Adipocyte (in vitro differentiated cells): Measurements from ENCODE around the gene ADAMTS9.

ENCODE experiments used
- DNase-seq: peaks from one replicate; pipeline ENCODE4 v3.0.0-alpha.2; 2015; ENCODE audit warnings: low read depth
- H3K27me3 ChIP-seq: replicated peaks from 2 replicates; pipeline ENCODE4 v1.7.0; 2013; ENCODE audit warnings: mild to moderate bottlenecking, low read length, moderate library complexity; ENCODE audit not compliant: control insufficient read depth, insufficient read depth
- H3K36me3 ChIP-seq: 2 replicates; pipeline ENCODE4 v1.7.0; 2013; ENCODE audit warnings: low read length, mild to moderate bottlenecking, moderate library complexity; ENCODE audit not compliant: control insufficient read depth, insufficient read depth, severe bottlenecking
- H3K4me1 ChIP-seq: 2 replicates; pipeline ENCODE4 v1.7.0; 2013; ENCODE audit warnings: mild to moderate bottlenecking, low read length, moderate library complexity; ENCODE audit not compliant: control insufficient read depth, insufficient read depth
- H3K4me3 ChIP-seq: 2 replicates; pipeline ENCODE4 v1.7.0; 2013; ENCODE audit warnings: mild to moderate bottlenecking, low read length, moderate library complexity
- H3K9ac ChIP-seq: 2 replicates; pipeline ENCODE4 v1.7.0; 2013; ENCODE audit warnings: mild to moderate bottlenecking, low read length, moderate library complexity
- H3K9me3 ChIP-seq: 2 replicates; pipeline ENCODE4 v1.7.0; 2013; ENCODE audit warnings: mild to moderate bottlenecking, low read length, moderate library complexity; ENCODE audit not compliant: control insufficient read depth

ADAMTS9 gene

GRCh38 chr3:64668582-64669510 is 19.0 kb downstream of the ADAMTS9 start:
- no peak for DNase-seq
- Histone ChIP-seq H3K4me1 (no peaks in the 10 kb centered on the region), H3K4me3 (no peak overlapping the region), H3K36me3 (peaks cover 5% of the 10 kb centered on the region), H3K27me3 (no peaks in the 10 kb centered on the region), H3K9me3 (no peaks in the 10 kb centered on the region), H3K9ac (no peak overlapping the region)

GRCh38 chr3:64667887-64668581 is 19.8 kb downstream of the ADAMTS9 start:
- no peak for DNase-seq
- Histone ChIP-seq H3K4me3 (no peak overlapping the region), H3K36me3 (peaks cover 4% of the 10 kb centered on the region), H3K9ac (no peak overlapping the region), H3K27me3 (no peaks in the 10 kb centered on the region), H3K9me3 (no peaks in the 10 kb centered on the region), H3K4me1 (no peaks in the 10 kb centered on the region)

- no peak overlapping the region for H3K4me3 ChIP-seq
- DNase-seq = peak; percentile 24
- H3K9me3 ChIP-seq = peaks cover 4% of the 10 kb centered on the region
- no peaks in the 10 kb centered on the region for H3K4me1 ChIP-seq
- no peak overlapping the region for H3K9ac ChIP-seq
- no peaks in the 10 kb centered on the region for H3K27me3 ChIP-seq
- no peaks in the 10 kb centered on the region for H3K36me3 ChIP-seq
These were observed 20.7 kb downstream of the ADAMTS9 start for GRCh38 chr3:64667138-64667537.

- DNase-seq = peak; percentile 53
- Histone ChIP-seq H3K4me3 (no peak overlapping the region), H3K27me3 (no peaks in the 10 kb centered on the region), H3K36me3 (no peaks in the 10 kb centered on the region), H3K4me1 (no peaks in the 10 kb centered on the region), H3K9ac (no peak overlapping the region), H3K9me3 (peaks cover 5% of the 10 kb centered on the region)
These were observed 21.6 kb downstream of the ADAMTS9 start for GRCh38 chr3:64666171-64666588.

- peaks cover 5% of the 10 kb centered on the region for H3K9me3 ChIP-seq
- DNase-seq = no peak
- no peaks in the 10 kb centered on the region for H3K36me3 ChIP-seq
- H3K4me1 ChIP-seq = no peaks in the 10 kb centered on the region
- no peak overlapping the region for H3K9ac ChIP-seq
- H3K4me3 ChIP-seq = no peak overlapping the region
- H3K27me3 ChIP-seq = no peaks in the 10 kb centered on the region
These were observed 23.4 kb downstream of the ADAMTS9 start for GRCh38 chr3:64664397-64664796.

- Histone ChIP-seq H3K36me3 (peaks cover 19% of the 10 kb centered on the region), H3K4me1 (no peaks in the 10 kb centered on the region), H3K4me3 (no peak overlapping the region), H3K27me3 (no peaks in the 10 kb centered on the region), H3K9ac (no peak overlapping the region), H3K9me3 (peaks cover 5% of the 10 kb centered on the region)
- no peak for DNase-seq
These were observed 28.2 kb downstream of the ADAMTS9 start for GRCh38 chr3:64659617-64659978.

GRCh38 chr3:64658001-64658400 is 29.8 kb downstream of the ADAMTS9 start:
- Histone ChIP-seq H3K9me3 (peaks cover 5% of the 10 kb centered on the region), H3K4me3 (no peak overlapping the region), H3K9ac (no peak overlapping the region), H3K4me1 (no peaks in the 10 kb centered on the region), H3K36me3 (peaks cover 27% of the 10 kb centered on the region), H3K27me3 (no peaks in the 10 kb centered on the region)
- DNase-seq = no peak

GRCh38 chr3:64656544-64656943 is 31.3 kb downstream of the ADAMTS9 start:
- H3K4me3 ChIP-seq = no peak overlapping the region
- no peaks in the 10 kb centered on the region for H3K9me3 ChIP-seq
- H3K36me3 ChIP-seq = peaks cover 28% of the 10 kb centered on the region
- peaks cover 10% of the 10 kb centered on the region for H3K4me1 ChIP-seq
- no peak overlapping the region for H3K9ac ChIP-seq
- no peaks in the 10 kb centered on the region for H3K27me3 ChIP-seq
- DNase-seq = no peak

- no peak overlapping the region for H3K4me3 ChIP-seq
- H3K27me3 ChIP-seq = no peaks in the 10 kb centered on the region
- no peak for DNase-seq
- H3K9me3 ChIP-seq = no peaks in the 10 kb centered on the region
- peaks cover 36% of the 10 kb centered on the region for H3K36me3 ChIP-seq
- no peak overlapping the region for H3K9ac ChIP-seq
- peaks cover 24% of the 10 kb centered on the region for H3K4me1 ChIP-seq
These were observed 32.6 kb downstream of the ADAMTS9 start for GRCh38 chr3:64655160-64655559.

- Histone ChIP-seq H3K4me1 (peaks cover 24% of the 10 kb centered on the region), H3K9me3 (no peaks in the 10 kb centered on the region), H3K9ac (no peak overlapping the region), H3K36me3 (peaks cover 47% of the 10 kb centered on the region), H3K4me3 (no peak overlapping the region), H3K27me3 (no peaks in the 10 kb centered on the region)
- DNase-seq = no peak
These were observed 33.8 kb downstream of the ADAMTS9 start for GRCh38 chr3:64654013-64654412.

GRCh38 chr3:64653101-64653500 is 34.7 kb downstream of the ADAMTS9 start:
- DNase-seq = no peak
- H3K27me3 ChIP-seq = no peaks in the 10 kb centered on the region
- H3K36me3 ChIP-seq = peaks cover 46% of the 10 kb centered on the region
- no peak overlapping the region for H3K9ac ChIP-seq
- H3K9me3 ChIP-seq = no peaks in the 10 kb centered on the region
- peaks cover 24% of the 10 kb centered on the region for H3K4me1 ChIP-seq
- H3K4me3 ChIP-seq = no peak overlapping the region
